Measurements from ENCODE around the gene PFKP. TPM values are rescaled to one million over a fixed set of nuclear protein-coding genes. Genes with fewer than 3 reads are reported as not detected.

PFKP gene
- total RNA-seq, 4 donors from 2014 or later, result 54.9 to 79.3 (median 65.5) TPM

- no peak overlapping the region for H3K4me3 ChIP-seq (ENCODE audit: low read depth, poor library complexity, severe bottlenecking)
- TF ChIP-seq, protein P1, sequence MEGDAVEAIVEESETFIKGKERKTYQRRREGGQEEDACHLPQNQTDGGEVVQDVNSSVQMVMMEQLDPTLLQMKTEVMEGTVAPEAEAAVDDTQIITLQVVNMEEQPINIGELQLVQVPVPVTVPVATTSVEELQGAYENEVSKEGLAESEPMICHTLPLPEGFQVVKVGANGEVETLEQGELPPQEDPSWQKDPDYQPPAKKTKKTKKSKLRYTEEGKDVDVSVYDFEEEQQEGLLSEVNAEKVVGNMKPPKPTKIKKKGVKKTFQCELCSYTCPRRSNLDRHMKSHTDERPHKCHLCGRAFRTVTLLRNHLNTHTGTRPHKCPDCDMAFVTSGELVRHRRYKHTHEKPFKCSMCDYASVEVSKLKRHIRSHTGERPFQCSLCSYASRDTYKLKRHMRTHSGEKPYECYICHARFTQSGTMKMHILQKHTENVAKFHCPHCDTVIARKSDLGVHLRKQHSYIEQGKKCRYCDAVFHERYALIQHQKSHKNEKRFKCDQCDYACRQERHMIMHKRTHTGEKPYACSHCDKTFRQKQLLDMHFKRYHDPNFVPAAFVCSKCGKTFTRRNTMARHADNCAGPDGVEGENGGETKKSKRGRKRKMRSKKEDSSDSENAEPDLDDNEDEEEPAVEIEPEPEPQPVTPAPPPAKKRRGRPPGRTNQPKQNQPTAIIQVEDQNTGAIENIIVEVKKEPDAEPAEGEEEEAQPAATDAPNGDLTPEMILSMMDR (IDR thresholded peaks at IDR 0.05), result no peak
- TF ChIP-seq POLR2A (IDR thresholded peaks at IDR 0.05), result no peak
- DNase-seq (ENCODE audit: low spot score in 2 of 2), result no peak
- WGBS, 2 donors, result 90 to 92% methylated on average over 17 of the region's 17 CpGs
- intact Hi-C loops (cut with DNase I; ENCODE audit: low total_unique reads), result no loop called here
These were observed 79.9 kb downstream of the PFKP start for GRCh38 chr10:3147117-3147820.

DNA sequence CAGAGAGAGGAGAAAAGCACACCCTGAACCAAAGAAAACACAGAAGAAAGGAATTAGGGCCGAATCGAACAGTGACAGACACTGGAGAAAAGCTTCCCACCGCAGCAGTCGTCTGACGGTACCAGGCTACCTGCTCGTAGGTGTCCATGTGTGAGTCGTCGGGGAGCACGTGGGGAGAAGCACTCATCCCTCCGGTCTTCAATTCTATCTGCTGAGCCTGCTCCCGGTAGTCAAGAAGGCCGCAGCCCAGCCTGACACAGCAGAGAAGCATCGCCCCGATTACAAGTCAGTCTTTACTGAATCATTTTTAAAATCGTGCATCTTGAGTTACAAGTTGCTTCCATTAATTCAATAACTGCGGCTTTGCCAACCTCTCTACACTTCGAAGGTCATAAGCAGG, 80.7 kb downstream of the PFKP start:
- intact Hi-C loops (cut with DNase I; ENCODE audit: low total_unique reads), result no loop called here
- no peak overlapping the region for H3K4me3 ChIP-seq (ENCODE audit: low read depth, poor library complexity, severe bottlenecking)
- no peak for TF ChIP-seq POLR2A (IDR thresholded peaks at IDR 0.05)
- no peak for DNase-seq (ENCODE audit: low spot score in 2 of 2)
- WGBS, 2 donors, result 91 to 93% methylated on average over 17 of the region's 17 CpGs

GRCh38 chr10:3148994-3149393, 81.6 kb downstream of the PFKP start:
- WGBS, 2 donors, result 83 to 89% methylated on average over 9 of the region's 9 CpGs
- TF ChIP-seq POLR2A (IDR thresholded peaks at IDR 0.05), result no peak
- TF ChIP-seq, protein P1 (IDR thresholded peaks at IDR 0.05), result no peak
- H3K4me3 ChIP-seq (ENCODE audit: low read depth, poor library complexity, severe bottlenecking), result no peak overlapping the region
- intact Hi-C loops (cut with DNase I; ENCODE audit: low total_unique reads), result no loop called here
- no peak for DNase-seq (ENCODE audit: low spot score in 2 of 2)

- TF ChIP-seq, protein P1 (IDR thresholded peaks at IDR 0.05), result no peak
- no peak for TF ChIP-seq POLR2A (IDR thresholded peaks at IDR 0.05)
- no peak for DNase-seq (ENCODE audit: low spot score in 2 of 2)
- intact Hi-C loops (cut with DNase I; ENCODE audit: low total_unique reads), result no loop called here
- WGBS, 2 donors, result 79 to 85% methylated on average over 11 of the region's 11 CpGs
- H3K4me3 ChIP-seq (ENCODE audit: low read depth, poor library complexity, severe bottlenecking), result no peak overlapping the region
These were observed 82.6 kb downstream of the PFKP start for GRCh38 chr10:3149918-3150317.

- DNase-seq (ENCODE audit: low spot score in 2 of 2), result no peak
- intact Hi-C loops (cut with DNase I; ENCODE audit: low total_unique reads), result no loop called here
- H3K4me3 ChIP-seq (ENCODE audit: low read depth, poor library complexity, severe bottlenecking), result no peak overlapping the region
- TF ChIP-seq, protein P1 (IDR thresholded peaks at IDR 0.05), result no peak
- no peak for TF ChIP-seq POLR2A (IDR thresholded peaks at IDR 0.05)
- 93 to 94% methylated on average over 13 of the region's 13 CpGs for WGBS, 2 donors
These were observed 83.0 kb downstream of the PFKP start for GRCh38 chr10:3150366-3150765.

GRCh38 chr10:3150961-3151360, 83.6 kb downstream of the PFKP start:
- 93 to 96% methylated on average over 14 of the region's 14 CpGs for WGBS, 2 donors

More at GRCh38 chr10:3150961-3151360, 83.6 kb downstream of the PFKP start:
- TF ChIP-seq, protein P1 (IDR thresholded peaks at IDR 0.05), result no peak
- no peak for TF ChIP-seq POLR2A (IDR thresholded peaks at IDR 0.05)
- no peak overlapping the region for H3K4me3 ChIP-seq (ENCODE audit: low read depth, poor library complexity, severe bottlenecking)
- DNase-seq (ENCODE audit: low spot score in 2 of 2), result no peak
- intact Hi-C loops (cut with DNase I; ENCODE audit: low total_unique reads), result no loop called here

Data from lower leg skin (tissue), 4 donors.